ENCODE data around the gene ZNF106. TPM values are rescaled to one million over a fixed set of nuclear protein-coding genes. Genes with fewer than 3 reads are reported as not detected.

Gene ZNF106
- total and polyA plus RNA-seq, 2 donors: 24.8 to 92.7 TPM

DNA sequence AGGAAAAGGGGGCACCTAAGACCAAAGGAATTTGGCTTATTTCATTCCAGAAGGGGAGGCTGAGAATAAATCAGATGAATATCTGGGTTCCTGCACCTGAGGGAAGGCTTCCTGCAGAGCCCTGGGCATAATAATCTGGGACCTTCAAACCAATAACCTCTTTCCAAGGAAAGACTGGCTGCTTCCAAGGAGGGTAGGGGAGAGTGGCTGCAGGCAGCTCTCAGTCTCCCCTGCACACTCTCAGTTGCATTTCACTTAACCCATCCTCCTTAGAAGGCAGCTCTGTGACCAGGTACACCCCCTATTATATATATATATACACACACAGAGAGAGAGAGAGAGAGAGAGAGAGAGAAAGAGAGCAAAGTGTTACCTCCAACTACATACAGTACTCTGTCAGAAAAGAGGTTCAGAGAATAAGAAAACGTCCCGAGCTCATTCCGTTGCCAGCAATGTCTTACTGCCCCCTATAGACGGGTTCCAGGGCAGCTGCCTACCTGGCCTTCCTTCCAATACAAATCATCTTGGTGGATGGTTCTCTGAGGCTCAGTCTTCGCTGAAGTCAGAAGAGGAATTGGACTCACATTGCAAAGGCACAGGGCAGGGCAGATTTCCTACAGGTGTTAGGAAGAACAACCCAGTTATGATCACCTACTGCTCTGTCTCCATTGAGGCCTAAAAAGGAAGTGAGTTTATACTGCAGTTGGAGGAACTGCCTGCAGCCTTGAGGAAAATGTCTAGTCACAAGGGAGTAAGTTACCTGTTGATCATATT is 105.5 kb downstream of the ZNF106 start:
- no peak for DNase-seq (ENCODE audit: extremely low spot score)
- no peak overlapping the region for H3K4me3 ChIP-seq (ENCODE audit: low read depth, low read length)
- WGBS: 44% methylated on average over 5 of the region's 5 CpGs
- no peak overlapping the region for H3K27ac ChIP-seq (ENCODE audit: low read depth)
- H3K36me3 ChIP-seq (ENCODE audit: insufficient read depth): no peaks in the 10 kb centered on the region
- H3K4me1 ChIP-seq (ENCODE audit: insufficient read depth): no peaks in the 10 kb centered on the region

DNA sequence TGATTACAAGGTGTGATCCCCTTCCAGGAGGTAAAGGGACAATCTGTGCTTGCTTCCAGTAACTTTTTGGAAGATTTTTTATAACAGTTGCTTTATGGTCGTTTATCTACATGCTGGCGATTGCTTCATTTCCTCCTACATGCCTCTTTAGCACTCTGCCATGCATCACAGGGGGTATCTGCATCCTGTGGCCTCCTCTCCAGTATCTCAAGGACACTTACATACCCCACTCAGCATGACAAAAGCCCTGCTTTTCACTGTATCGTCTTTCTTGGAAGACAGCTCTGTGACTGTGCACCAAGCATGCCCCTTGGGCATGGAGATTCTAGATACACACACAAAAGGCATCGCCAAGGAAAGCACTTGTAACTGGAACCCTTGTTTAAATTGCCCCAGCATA is 106.3 kb downstream of the ZNF106 start:
- Histone ChIP-seq H3K27ac (ENCODE audit: low read depth) (no peak overlapping the region), H3K4me3 (ENCODE audit: low read depth, low read length) (no peak overlapping the region), H3K36me3 (ENCODE audit: insufficient read depth) (no peaks in the 10 kb centered on the region), H3K4me1 (ENCODE audit: insufficient read depth) (no peaks in the 10 kb centered on the region)
- no peak for DNase-seq (ENCODE audit: extremely low spot score)
- whole genome bisulfite sequencing: 63% methylated on average over 4 of the region's 4 CpGs

DNA sequence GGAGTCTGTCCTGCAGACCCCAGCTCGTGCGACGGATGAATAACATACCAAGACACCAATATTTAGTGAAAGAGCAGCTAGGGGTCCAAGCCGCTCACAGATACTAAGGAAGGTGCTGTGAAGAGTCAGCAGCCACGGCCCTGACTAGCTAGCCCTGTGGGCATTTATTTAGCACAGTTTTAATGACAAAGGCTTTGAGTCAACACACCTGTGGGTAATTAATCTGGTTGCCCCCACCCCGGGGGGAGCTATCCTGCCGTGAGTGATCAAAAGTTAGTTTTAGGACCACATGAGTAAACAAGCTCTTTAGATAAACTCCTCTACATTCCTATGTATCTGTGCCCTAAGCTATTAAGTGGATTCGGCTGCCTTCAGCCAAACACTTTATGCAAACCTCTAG is 112.9 kb downstream of the ZNF106 start:
- Histone ChIP-seq H3K36me3 (ENCODE audit: insufficient read depth) (no peaks in the 10 kb centered on the region), H3K4me1 (ENCODE audit: insufficient read depth) (no peaks in the 10 kb centered on the region), H3K4me3 (ENCODE audit: low read depth, low read length) (no peak overlapping the region), H3K27ac (ENCODE audit: low read depth) (no peak overlapping the region)
- DNase-seq (ENCODE audit: extremely low spot score): no peak
- 80% methylated on average over 8 of the region's 8 CpGs for WGBS

DNA sequence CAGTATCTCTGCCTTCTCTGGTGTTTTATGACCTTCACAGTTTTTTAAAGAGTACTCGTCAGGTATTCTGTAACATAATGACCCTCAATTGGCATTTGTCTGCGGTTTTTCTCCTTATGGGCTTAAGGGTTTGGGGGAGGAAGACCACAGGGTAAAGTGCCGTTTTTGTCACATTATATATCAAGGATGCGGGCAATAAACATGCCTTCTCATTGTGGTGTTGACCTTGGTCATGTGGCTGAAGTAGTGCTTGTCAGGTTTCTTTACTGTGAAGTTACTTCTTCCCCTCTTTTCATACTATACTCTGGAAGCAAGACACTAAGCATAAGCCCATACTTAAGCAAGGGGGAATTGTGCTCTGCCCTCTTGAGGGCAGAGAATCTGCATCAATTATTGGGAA is 115.0 kb downstream of the ZNF106 start:
- Histone ChIP-seq H3K27ac (ENCODE audit: low read depth) (no peak overlapping the region), H3K4me1 (ENCODE audit: insufficient read depth) (no peaks in the 10 kb centered on the region), H3K36me3 (ENCODE audit: insufficient read depth) (no peaks in the 10 kb centered on the region), H3K4me3 (ENCODE audit: low read depth, low read length) (no peak overlapping the region)
- DNase-seq (ENCODE audit: extremely low spot score): no peak
- WGBS: 42% methylated on average over 4 of the region's 4 CpGs

DNA sequence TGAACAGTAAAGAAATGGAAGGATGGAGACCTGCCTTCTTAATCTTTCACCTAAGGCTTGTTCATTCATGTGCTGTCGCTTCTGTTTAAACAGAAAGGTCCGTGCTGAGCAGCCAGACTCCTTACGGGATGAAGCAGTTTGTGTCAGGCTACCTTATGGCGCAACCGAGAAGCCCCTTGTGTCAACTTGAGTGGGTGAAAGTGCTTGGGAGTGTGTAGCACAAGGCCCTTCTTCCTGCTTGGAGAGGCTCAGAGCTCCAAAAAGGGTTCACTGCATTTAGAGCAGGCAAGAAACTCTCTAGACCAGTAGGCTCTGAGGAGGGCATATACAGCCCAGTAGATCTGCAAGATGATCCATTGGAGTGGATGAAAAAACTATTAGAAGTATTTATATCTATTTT is 115.7 kb downstream of the ZNF106 start:
- H3K36me3 ChIP-seq (ENCODE audit: insufficient read depth): no peaks in the 10 kb centered on the region
- H3K27ac ChIP-seq (ENCODE audit: low read depth): no peak overlapping the region
- no peaks in the 10 kb centered on the region for H3K4me1 ChIP-seq (ENCODE audit: insufficient read depth)
- DNase-seq (ENCODE audit: extremely low spot score): no peak
- no peak overlapping the region for H3K4me3 ChIP-seq (ENCODE audit: low read depth, low read length)
- WGBS: 95% methylated on average over 5 of the region's 5 CpGs

DNA sequence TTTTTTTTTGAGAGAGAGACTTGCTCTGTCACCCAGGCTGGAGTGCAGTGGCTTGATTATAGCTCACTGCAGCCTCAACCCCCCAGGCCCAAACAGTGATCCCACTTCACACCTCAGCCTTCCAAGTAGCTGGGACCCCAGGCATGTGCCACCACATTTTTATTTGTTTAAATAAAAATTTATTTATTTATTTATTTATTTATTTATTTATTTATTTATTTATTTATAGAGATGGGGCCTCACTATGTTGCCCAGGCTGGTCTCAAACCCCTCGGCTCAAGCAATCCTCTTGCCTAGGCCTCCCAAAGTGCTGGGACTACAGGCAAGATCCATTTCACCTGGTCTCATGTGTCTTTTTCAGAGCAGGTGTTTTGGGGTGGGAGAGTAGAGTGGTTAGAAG is 116.1 kb downstream of the ZNF106 start:
- Histone ChIP-seq H3K36me3 (ENCODE audit: insufficient read depth) (no peaks in the 10 kb centered on the region), H3K4me1 (ENCODE audit: insufficient read depth) (no peaks in the 10 kb centered on the region), H3K4me3 (ENCODE audit: low read depth, low read length) (no peak overlapping the region), H3K27ac (ENCODE audit: low read depth) (no peak overlapping the region)
- 79% methylated on average over 1 of the region's 1 CpG for WGBS
- DNase-seq (ENCODE audit: extremely low spot score): no peak

DNA sequence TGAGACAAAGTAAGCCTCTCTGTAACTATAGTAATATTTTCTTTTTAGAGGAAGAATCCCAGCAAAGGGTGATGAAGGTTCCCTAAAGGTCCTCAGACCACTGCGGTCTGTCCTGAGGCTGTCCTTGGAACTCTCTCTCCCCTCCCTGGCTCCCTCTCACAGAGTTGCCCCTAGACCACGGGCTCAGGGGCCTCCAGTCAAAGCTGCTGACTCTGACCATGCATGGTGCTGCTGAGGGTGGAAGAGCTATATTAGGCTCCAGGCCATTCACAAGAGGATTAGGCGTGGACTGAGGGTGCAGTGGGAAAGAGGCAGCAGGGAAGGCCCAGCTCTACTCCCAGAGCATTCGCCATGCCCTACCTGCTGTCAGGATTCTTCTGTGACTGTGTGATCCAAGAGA is 117.0 kb downstream of the ZNF106 start:
- Histone ChIP-seq H3K4me1 (ENCODE audit: insufficient read depth) (no peaks in the 10 kb centered on the region), H3K27ac (ENCODE audit: low read depth) (no peak overlapping the region), H3K36me3 (ENCODE audit: insufficient read depth) (no peaks in the 10 kb centered on the region), H3K4me3 (ENCODE audit: low read depth, low read length) (no peak overlapping the region)
- no peak for DNase-seq (ENCODE audit: extremely low spot score)
- WGBS: 76% methylated on average over 4 of the region's 4 CpGs

DNA sequence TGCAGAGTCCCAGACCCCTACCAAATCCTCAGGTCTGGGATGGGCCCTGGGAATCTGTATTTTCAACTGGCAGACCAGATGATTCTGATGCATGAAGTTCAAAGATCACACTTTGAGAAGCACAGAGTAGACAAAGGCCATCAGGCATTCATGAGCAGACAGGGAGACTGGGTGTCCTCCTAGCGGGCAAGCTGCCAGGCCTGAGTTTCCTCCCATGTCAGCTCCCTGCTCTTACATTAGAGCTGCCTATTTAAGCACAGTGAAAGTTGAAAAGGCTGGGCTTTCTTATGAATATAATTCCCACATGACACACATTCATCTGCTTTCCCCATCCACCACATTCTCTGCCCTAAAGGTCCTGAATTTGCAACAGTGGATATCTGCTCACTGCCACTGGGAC is 117.7 kb downstream of the ZNF106 start:
- no peak for DNase-seq (ENCODE audit: extremely low spot score)
- Histone ChIP-seq H3K4me1 (ENCODE audit: insufficient read depth) (no peaks in the 10 kb centered on the region), H3K27ac (ENCODE audit: low read depth) (no peak overlapping the region), H3K36me3 (ENCODE audit: insufficient read depth) (no peaks in the 10 kb centered on the region), H3K4me3 (ENCODE audit: low read depth, low read length) (no peak overlapping the region)
- 74% methylated on average over 1 of the region's 1 CpG for WGBS

DNA sequence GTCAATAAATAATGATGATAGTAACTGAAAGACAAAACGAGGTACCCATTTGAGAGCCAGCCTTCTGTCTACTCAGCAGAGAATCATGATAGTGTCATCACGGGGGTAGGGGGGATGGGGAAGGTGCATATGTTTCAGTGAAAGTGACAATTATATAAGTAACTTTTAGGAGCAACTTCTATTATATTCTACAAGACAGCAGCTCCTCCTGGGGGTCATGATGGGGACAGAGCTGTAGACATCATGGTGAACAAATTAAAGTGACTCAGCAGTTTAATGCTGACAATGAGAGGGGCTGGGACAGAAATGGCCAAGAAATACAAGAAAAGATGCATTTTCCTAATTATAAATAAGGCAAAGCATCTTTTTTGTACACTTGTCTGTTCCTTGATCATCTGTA is 119.8 kb downstream of the ZNF106 start:
- H3K4me1 ChIP-seq (ENCODE audit: insufficient read depth): no peaks in the 10 kb centered on the region
- WGBS: 69% methylated on average over 2 of the region's 2 CpGs
- no peak overlapping the region for H3K4me3 ChIP-seq (ENCODE audit: low read depth, low read length)
- no peak overlapping the region for H3K27ac ChIP-seq (ENCODE audit: low read depth)
- no peaks in the 10 kb centered on the region for H3K36me3 ChIP-seq (ENCODE audit: insufficient read depth)
- no peak for DNase-seq (ENCODE audit: extremely low spot score)

DNA sequence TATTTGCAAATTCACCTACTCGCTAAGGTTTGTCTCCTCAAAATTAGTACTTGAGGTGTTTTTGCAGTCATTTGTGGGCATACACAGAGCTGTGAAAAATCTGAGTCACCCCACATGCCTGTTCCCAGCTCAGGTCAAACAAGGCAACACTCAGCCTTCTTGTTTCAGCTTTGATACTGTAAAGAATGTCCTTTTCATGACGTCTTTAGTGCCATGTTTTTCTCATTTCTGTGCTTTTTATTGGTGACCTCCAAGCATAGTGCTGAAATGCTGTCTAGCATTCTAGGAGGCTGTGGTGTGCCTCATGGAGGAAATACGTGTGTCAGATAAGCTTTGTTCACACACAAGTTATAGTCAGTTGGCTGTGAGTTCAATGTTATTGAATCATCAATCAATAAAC is 122.8 kb downstream of the ZNF106 start:
- no peak overlapping the region for H3K4me3 ChIP-seq (ENCODE audit: low read depth, low read length)
- 72% methylated on average over 3 of the region's 3 CpGs for whole genome bisulfite sequencing
- no peak overlapping the region for H3K27ac ChIP-seq (ENCODE audit: low read depth)

DNA sequence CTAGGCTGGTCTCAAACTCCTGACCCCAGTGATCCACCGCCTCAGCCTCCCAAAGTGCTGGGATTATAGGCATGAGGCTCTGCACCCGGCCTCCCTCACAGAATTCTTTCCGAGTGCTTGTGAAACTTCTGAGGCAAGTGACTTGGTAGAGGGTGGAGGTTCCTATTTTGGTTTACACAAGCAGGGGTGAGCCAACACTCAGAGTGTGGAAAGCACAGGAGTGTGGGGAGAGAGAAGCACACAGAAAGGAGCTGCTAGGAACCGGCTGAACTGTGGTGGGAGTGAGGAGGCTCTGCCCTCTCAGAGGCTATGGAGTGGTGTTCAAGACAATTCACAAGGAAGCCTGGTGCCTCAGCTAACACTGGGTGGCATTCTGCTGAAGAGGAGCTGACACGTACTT is 123.9 kb downstream of the ZNF106 start:
- Histone ChIP-seq H3K27ac (ENCODE audit: low read depth) (no peak overlapping the region), H3K4me3 (ENCODE audit: low read depth, low read length) (no peak overlapping the region), H3K4me1 (ENCODE audit: insufficient read depth) (no peaks in the 10 kb centered on the region), H3K36me3 (ENCODE audit: insufficient read depth) (no peaks in the 10 kb centered on the region)
- no peak for DNase-seq (ENCODE audit: extremely low spot score)
- WGBS: 70% methylated on average over 5 of the region's 5 CpGs

More for the DNA sequence above, 122.8 kb downstream of the ZNF106 start:
- no peak for DNase-seq (ENCODE audit: extremely low spot score)
- H3K36me3 ChIP-seq (ENCODE audit: insufficient read depth): no peaks in the 10 kb centered on the region
- no peaks in the 10 kb centered on the region for H3K4me1 ChIP-seq (ENCODE audit: insufficient read depth)

DNA sequence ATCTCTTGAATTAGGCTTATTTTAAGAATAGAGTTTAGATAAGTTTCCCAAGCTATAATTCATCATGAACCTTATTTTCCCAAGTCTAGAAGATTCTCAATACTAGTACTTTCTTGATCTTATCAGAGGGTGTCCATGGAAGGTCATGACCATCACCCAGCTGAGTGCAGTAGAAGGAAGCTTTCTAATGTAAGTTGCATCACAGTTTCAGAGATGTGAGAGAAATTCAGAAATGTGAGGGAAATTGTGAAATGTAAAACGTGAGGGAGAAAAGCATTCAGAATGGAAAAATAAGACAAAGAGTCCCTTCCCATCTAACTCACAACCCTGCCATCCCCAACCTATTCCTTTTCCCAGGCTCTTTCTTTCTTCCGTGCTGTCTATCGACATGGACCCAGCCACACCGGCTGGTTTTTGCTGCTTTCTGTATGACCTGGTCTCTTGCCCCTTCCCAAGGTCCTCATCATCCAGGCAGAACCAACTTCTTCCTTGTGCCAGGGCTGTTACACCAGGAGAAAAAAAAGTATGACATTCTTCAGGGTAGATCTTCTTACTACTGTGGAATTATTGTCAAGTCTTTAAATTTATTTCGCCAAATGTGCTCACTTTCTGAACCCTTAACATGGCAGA is 124.9 kb downstream of the ZNF106 start:
- Histone ChIP-seq H3K4me3 (ENCODE audit: low read depth, low read length) (no peak overlapping the region), H3K4me1 (ENCODE audit: insufficient read depth) (no peaks in the 10 kb centered on the region), H3K27ac (ENCODE audit: low read depth) (no peak overlapping the region), H3K36me3 (ENCODE audit: insufficient read depth) (no peaks in the 10 kb centered on the region)
- no peak for DNase-seq (ENCODE audit: extremely low spot score)
- 91% methylated on average over 5 of the region's 5 CpGs for WGBS

DNA sequence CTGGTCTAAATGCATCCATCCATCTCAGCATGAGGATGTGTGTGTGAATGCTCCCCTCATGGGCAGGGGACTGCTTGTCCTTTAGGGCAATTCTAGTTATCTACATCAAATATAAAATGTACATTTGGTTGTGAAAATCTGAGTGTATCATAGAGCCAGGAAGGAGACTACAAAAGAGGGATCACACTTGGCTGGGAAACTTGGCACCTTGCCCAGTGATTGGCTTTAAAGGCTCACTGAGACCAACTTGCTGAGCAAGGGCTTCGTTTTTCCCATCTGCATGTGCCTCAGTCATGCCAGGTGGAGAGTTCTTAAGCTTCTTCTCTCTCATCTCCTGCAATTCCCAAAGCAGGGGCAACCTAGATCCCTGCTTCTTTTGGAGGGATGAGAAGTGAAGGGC is 126.4 kb downstream of the ZNF106 start:
- H3K4me1 ChIP-seq (ENCODE audit: insufficient read depth): no peaks in the 10 kb centered on the region
- H3K4me3 ChIP-seq (ENCODE audit: low read depth, low read length): no peak overlapping the region
- H3K36me3 ChIP-seq (ENCODE audit: insufficient read depth): no peaks in the 10 kb centered on the region
- 26% methylated on average over 1 of the region's 1 CpG for WGBS
- DNase-seq (ENCODE audit: extremely low spot score): no peak
- H3K27ac ChIP-seq (ENCODE audit: low read depth): no peak overlapping the region

DNA sequence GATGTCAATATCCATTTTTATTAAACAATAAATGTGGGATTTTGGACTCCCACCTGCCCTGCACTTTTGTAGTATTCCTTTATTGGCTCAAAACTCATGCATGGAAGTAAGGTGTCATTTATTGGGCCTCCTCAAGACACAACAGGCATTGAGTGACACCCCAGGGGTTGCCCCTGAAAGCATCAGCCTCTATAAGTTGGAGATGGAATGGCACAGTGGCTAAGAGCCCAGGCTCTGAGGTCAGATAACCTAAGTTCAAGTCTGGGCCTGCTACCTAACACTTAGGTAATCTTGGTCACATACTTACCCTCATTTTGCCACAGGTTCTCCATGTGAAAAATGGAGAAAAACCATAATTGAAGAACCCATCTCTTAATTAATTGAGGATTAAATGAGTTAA is 127.0 kb downstream of the ZNF106 start:
- no peak overlapping the region for H3K4me3 ChIP-seq (ENCODE audit: low read depth, low read length)

More for the DNA sequence above, 127.0 kb downstream of the ZNF106 start:
- Histone ChIP-seq H3K27ac (ENCODE audit: low read depth) (no peak overlapping the region), H3K4me1 (ENCODE audit: insufficient read depth) (no peaks in the 10 kb centered on the region), H3K36me3 (ENCODE audit: insufficient read depth) (no peaks in the 10 kb centered on the region)
- no peak for DNase-seq (ENCODE audit: extremely low spot score)

Measured in urinary bladder (tissue), 4 donors.